Amygdala (tissue), 56 donors: ENCODE results near the gene MACROD2.
A peak's percentile ranks its signal among the peaks of the same experiment; 100 is the strongest.

ENCODE experiments used
- DNase-seq, 56 donors: peaks; one replicate each; lab custom pipeline; 2025; lab: John Stamatoyannopoulos, UW

MACROD2 gene

GRCh38 chr20:15396900-15397299 is 1401.6 kb downstream of the MACROD2 start:
- DNase-seq = no peak

GRCh38 chr20:15399781-15400180 is 1404.5 kb downstream of the MACROD2 start:
- DNase-seq = no peak

- DNase-seq = no peak
Observed at GRCh38 chr20:15406072-15406471, 1410.8 kb downstream of the MACROD2 start.

- DNase-seq = no peak
Observed at GRCh38 chr20:15411781-15412180, 1416.5 kb downstream of the MACROD2 start.

- DNase-seq = no peak
Observed at GRCh38 chr20:15415908-15416307, 1420.6 kb downstream of the MACROD2 start.

GRCh38 chr20:15419856-15420255 is 1424.5 kb downstream of the MACROD2 start:
- no peak for DNase-seq

GRCh38 chr20:15422966-15423365 is 1427.7 kb downstream of the MACROD2 start:
- DNase-seq = no peak

- DNase-seq = no peak
Observed at GRCh38 chr20:15439551-15439950, 1444.2 kb downstream of the MACROD2 start.

GRCh38 chr20:15440049-15440820 is 1444.9 kb downstream of the MACROD2 start:
- no peak for DNase-seq

- DNase-seq = no peak
Observed at GRCh38 chr20:15445056-15445840, 1449.9 kb downstream of the MACROD2 start.

GRCh38 chr20:15446373-15446772 is 1451.1 kb downstream of the MACROD2 start:
- DNase-seq = peak in 6 of 56 donors; percentile 0 to 6 (median 2)

GRCh38 chr20:15447549-15447948 is 1452.2 kb downstream of the MACROD2 start:
- no peak for DNase-seq

- DNase-seq = no peak
Observed at GRCh38 chr20:15449061-15449460, 1453.7 kb downstream of the MACROD2 start.

GRCh38 chr20:15451241-15451640 is 1455.9 kb downstream of the MACROD2 start:
- no peak for DNase-seq

GRCh38 chr20:15455279-15455678 is 1460.0 kb downstream of the MACROD2 start:
- DNase-seq = no peak

- no peak for DNase-seq
Observed at GRCh38 chr20:15461938-15462337, 1466.6 kb downstream of the MACROD2 start.

GRCh38 chr20:15475483-15475882 is 1480.2 kb downstream of the MACROD2 start:
- DNase-seq = peak in 19 of 56 donors; percentile 2 to 66 (median 9)

- no peak for DNase-seq
Observed at GRCh38 chr20:15476186-15476585, 1480.9 kb downstream of the MACROD2 start.

- no peak for DNase-seq
Observed at GRCh38 chr20:15476781-15477180, 1481.5 kb downstream of the MACROD2 start.

- no peak for DNase-seq
Observed at GRCh38 chr20:15482525-15482924, 1487.2 kb downstream of the MACROD2 start.

- DNase-seq = no peak
Observed at GRCh38 chr20:15485519-15485918, 1490.2 kb downstream of the MACROD2 start.

- no peak for DNase-seq
Observed at GRCh38 chr20:15487030-15487429, 1491.7 kb downstream of the MACROD2 start.
